Trophoblast cell (in vitro differentiated cells and primary cell): ENCODE data around the gene NANOS1.
"Not testable (repeated sequence)": the region's sequence is repeated elsewhere in the genome, so short reads cannot be mapped to it uniquely, and the experiment has no call there.

ENCODE experiments used
- DNase-seq, 2 donors: peaks; one replicate each; pipeline ENCODE4 v3.0.0-alpha.2; 2016
- H2AFZ ChIP-seq: 2 replicates; pipeline ENCODE4 v1.6.1; 2013; ENCODE audit warnings: low read length, moderate library complexity, mild to moderate bottlenecking; ENCODE audit not compliant: insufficient read depth, poor library complexity
- H2AK5ac ChIP-seq: 2 replicates; pipeline ENCODE4 v1.6.1; 2013; ENCODE audit warnings: mild to moderate bottlenecking, low read length
- H2BK120ac ChIP-seq: 2 replicates; pipeline ENCODE4 v1.6.1; 2013; ENCODE audit warnings: low read length, mild to moderate bottlenecking, moderate library complexity; ENCODE audit not compliant: insufficient read depth, poor library complexity
- H2BK12ac ChIP-seq: 2 replicates; pipeline ENCODE4 v1.6.1; 2013; ENCODE audit warnings: mild to moderate bottlenecking, low read length, moderate library complexity
- H2BK5ac ChIP-seq: 2 replicates; pipeline ENCODE4 v1.6.1; 2013; ENCODE audit warnings: low read length, low read depth, moderate library complexity, mild to moderate bottlenecking; ENCODE audit not compliant: poor library complexity
- H3K14ac ChIP-seq: 2 replicates; pipeline ENCODE4 v1.6.1; 2013; ENCODE audit warnings: mild to moderate bottlenecking, low read length
- H3K18ac ChIP-seq: 2 replicates; pipeline ENCODE4 v1.6.1; 2013; ENCODE audit warnings: mild to moderate bottlenecking, low read length
- H3K23ac ChIP-seq: 2 replicates; pipeline ENCODE4 v1.6.1; 2013; ENCODE audit warnings: low read length
- H3K27ac ChIP-seq: 2 replicates; pipeline ENCODE4 v1.5.1; 2013; ENCODE audit warnings: low read depth, mild to moderate bottlenecking, inconsistent platforms, low read length, moderate library complexity
- H3K27me3 ChIP-seq: 2 replicates; pipeline ENCODE4 v1.6.1; 2013; ENCODE audit warnings: inconsistent platforms, mild to moderate bottlenecking, low read length, moderate library complexity; ENCODE audit not compliant: insufficient read depth
- H3K36me3 ChIP-seq, 2 experiments: 1 replicate in 1 of 2; 2 replicates in 1 of 2; pipeline ENCODE4 v1.6.1; 2013; ENCODE audit warnings: low read length in 2 of 2, mild to moderate bottlenecking in 2 of 2, moderate library complexity in 1 of 2; ENCODE audit not compliant: insufficient read depth in 2 of 2, control insufficient read depth in 1 of 2
- H3K4ac ChIP-seq: 2 replicates; pipeline ENCODE4 v1.6.1; 2013; ENCODE audit warnings: low read depth, mild to moderate bottlenecking, low read length, moderate library complexity
- H3K4me1 ChIP-seq, 2 experiments: 1 replicate in 1 of 2; 2 replicates in 1 of 2; pipeline ENCODE4 v1.6.1; 2013; ENCODE audit warnings: low read length in 2 of 2, mild to moderate bottlenecking in 2 of 2, moderate library complexity in 1 of 2; ENCODE audit not compliant: insufficient read depth in 2 of 2, control insufficient read depth in 1 of 2
- H3K4me2 ChIP-seq: 2 replicates; pipeline ENCODE4 v1.6.1; 2013; ENCODE audit warnings: inconsistent platforms, mild to moderate bottlenecking, low read length, moderate library complexity
- H3K4me3 ChIP-seq: 2 replicates; pipeline ENCODE4 v1.5.1; 2013; ENCODE audit warnings: mild to moderate bottlenecking, low read depth, low read length, inconsistent platforms
- H3K79me1 ChIP-seq: one replicate; pipeline ENCODE4 v1.6.1; 2013; ENCODE audit warnings: low read length
- H3K79me2 ChIP-seq: 2 replicates; pipeline ENCODE4 v1.6.1; 2013; ENCODE audit warnings: low read length, mild to moderate bottlenecking; ENCODE audit not compliant: control insufficient read depth, insufficient read depth, poor library complexity
- H3K9ac ChIP-seq: 2 replicates; pipeline ENCODE4 v1.6.1; 2013; ENCODE audit warnings: mild to moderate bottlenecking, low read length
- H3K9me3 ChIP-seq: 2 replicates; pipeline ENCODE4 v1.6.1; 2013; ENCODE audit warnings: low read depth, mild to moderate bottlenecking, control low read depth, inconsistent platforms, low read length; ENCODE audit not compliant: insufficient read depth
- H4K12ac ChIP-seq: 2 replicates; pipeline ENCODE4 v1.6.1; 2013; ENCODE audit warnings: low read depth, mild to moderate bottlenecking, low read length, moderate library complexity
- H4K8ac ChIP-seq: 2 replicates; pipeline ENCODE4 v1.6.1; 2013; ENCODE audit warnings: low read depth, mild to moderate bottlenecking, low read length, moderate library complexity
- H4K91ac ChIP-seq: one replicate; pipeline ENCODE4 v1.6.1; 2013; ENCODE audit warnings: low read depth, mild to moderate bottlenecking, low read length, moderate library complexity
- WGBS: extraction: QIAGEN DNeasy Blood & Tissue Kit; methylation state at CpG from one replicate; pipeline ENCODE4 v1.1.7; 2013; ENCODE audit warnings: missing lambda C conversion rate; ENCODE audit not compliant: insufficient read length, insufficient coverage; ENCODE audit errors: extremely low coverage; 5-methylcytosine and 5-hydroxymethylcytosine counted together

NANOS1 gene

GRCh38 chr10:119025336-119025735 lies 4.2 kb upstream of the NANOS1 start:
- H4K8ac ChIP-seq: no peak overlapping the region
- H3K23ac ChIP-seq: no peak overlapping the region
- H3K4me1 ChIP-seq: peaks cover 31 to 32% of the 10 kb centered on the region in 2 experiments
- peak overlapping the region; percentile 7 for H3K18ac ChIP-seq
- H3K9ac ChIP-seq: no peak overlapping the region
- H3K79me2 ChIP-seq: peaks cover 2% of the 10 kb centered on the region
- H3K4me2 ChIP-seq: peak overlapping the region; percentile 11
- no peaks in the 10 kb centered on the region for H3K36me3 ChIP-seq
- no peaks in the 10 kb centered on the region for H3K9me3 ChIP-seq
- peak overlapping the region; percentile 12 for H3K14ac ChIP-seq
- H2BK12ac ChIP-seq: peak overlapping the region; percentile 51
- H3K27ac ChIP-seq: no peak overlapping the region
- no peak overlapping the region for H2BK5ac ChIP-seq
- H3K27me3 ChIP-seq: no peaks in the 10 kb centered on the region
- H2BK120ac ChIP-seq: no peak overlapping the region
- no peak overlapping the region for H4K91ac ChIP-seq
- H2AK5ac ChIP-seq: no peak overlapping the region
- peak in 1 of 2 donors; percentile 8 for DNase-seq
- no peaks in the 10 kb centered on the region for H3K79me1 ChIP-seq
- no peak overlapping the region for H2AFZ ChIP-seq
- H4K12ac ChIP-seq: no peak overlapping the region
- WGBS: no CpG with 5 or more reads among the region's 7 CpGs
- H3K4ac ChIP-seq: no peak overlapping the region
- no peak overlapping the region for H3K4me3 ChIP-seq

GRCh38 chr10:119025776-119026175 lies 3.7 kb upstream of the NANOS1 start:
- Histone ChIP-seq H3K18ac (no peak overlapping the region), H3K4me3 (no peak overlapping the region), H4K91ac (no peak overlapping the region), H2BK12ac (peak overlapping the region; percentile 26), H3K27me3 (no peaks in the 10 kb centered on the region), H3K14ac (no peak overlapping the region), H3K9me3 (no peaks in the 10 kb centered on the region), H3K4me2 (no peak overlapping the region), H3K4me1 (peaks cover 30 to 34% of the 10 kb centered on the region in 2 experiments), H2AK5ac (no peak overlapping the region), H2BK5ac (no peak overlapping the region), H2BK120ac (no peak overlapping the region), H3K79me2 (peaks cover 2% of the 10 kb centered on the region), H3K79me1 (no peaks in the 10 kb centered on the region), H3K23ac (no peak overlapping the region), H3K36me3 (no peaks in the 10 kb centered on the region), H3K27ac (no peak overlapping the region), H4K12ac (no peak overlapping the region), H3K4ac (no peak overlapping the region), H3K9ac (no peak overlapping the region), H4K8ac (no peak overlapping the region), H2AFZ (no peak overlapping the region)
- no peak for DNase-seq
- WGBS: no CpG with 5 or more reads among the region's 7 CpGs

- H2BK5ac ChIP-seq: no peak overlapping the region
- no peaks in the 10 kb centered on the region for H3K9me3 ChIP-seq
- no peak overlapping the region for H4K91ac ChIP-seq
- no peak overlapping the region for H4K8ac ChIP-seq
- H3K23ac ChIP-seq: no peak overlapping the region
- H3K36me3 ChIP-seq: no peaks in the 10 kb centered on the region
- H4K12ac ChIP-seq: no peak overlapping the region
- no peak overlapping the region for H2BK12ac ChIP-seq
- H3K14ac ChIP-seq: no peak overlapping the region
- H3K27me3 ChIP-seq: no peaks in the 10 kb centered on the region
- H3K79me1 ChIP-seq: no peaks in the 10 kb centered on the region
- no peak for DNase-seq
- no CpG with 5 or more reads among the region's 18 CpGs for WGBS
- no peak overlapping the region for H3K4ac ChIP-seq
- H3K18ac ChIP-seq: no peak overlapping the region
- no peak overlapping the region for H2AFZ ChIP-seq
- no peak overlapping the region for H2BK120ac ChIP-seq
- H3K4me3 ChIP-seq: no peak overlapping the region
- peaks cover 2% of the 10 kb centered on the region for H3K79me2 ChIP-seq
- no peak overlapping the region for H2AK5ac ChIP-seq
- H3K27ac ChIP-seq: no peak overlapping the region
- H3K4me1 ChIP-seq: peaks cover 30% of the 10 kb centered on the region in 2 experiments
- no peak overlapping the region for H3K4me2 ChIP-seq
- no peak overlapping the region for H3K9ac ChIP-seq
Measured at GRCh38 chr10:119026301-119027110, 3.0 kb upstream of the NANOS1 start.

GRCh38 chr10:119028445-119028899 lies 1.0 kb upstream of the NANOS1 start:
- Histone ChIP-seq H3K4me1 (peaks cover 17 to 20% of the 10 kb centered on the region in 2 experiments), H3K4me2 (peak overlapping the region; percentile 99)
- not testable (repeated sequence) for H3K23ac ChIP-seq, H3K9me3 ChIP-seq, H4K91ac ChIP-seq, DNase-seq, H3K9ac ChIP-seq, H4K8ac ChIP-seq, H3K27me3 ChIP-seq, H2AK5ac ChIP-seq, H3K4me3 ChIP-seq, H3K79me2 ChIP-seq, H3K4ac ChIP-seq, H2BK120ac ChIP-seq, H4K12ac ChIP-seq, H3K36me3 ChIP-seq, H3K14ac ChIP-seq, H3K79me1 ChIP-seq, H2BK12ac ChIP-seq, H2AFZ ChIP-seq, H3K18ac ChIP-seq, H2BK5ac ChIP-seq, H3K27ac ChIP-seq
- no CpG with 5 or more reads among the region's 10 CpGs for WGBS
